Transverse colon (tissue), 3 donors: Measurements from ENCODE around the gene MIF4GD.

ENCODE experiments used
- POLR2A ChIP-seq: fragments of 450-650 bp; IDR thresholded peaks from one replicate; pipeline ENCODE4 v1.6.1; 2016; ENCODE audit warnings: antibody characterized with exemption, mild to moderate bottlenecking, moderate library complexity
- POLR2AphosphoS5 ChIP-seq, 3 donors: sonication (generic); formaldehyde crosslinking; IDR thresholded peaks; one replicate each; pipeline ENCODE4 v1.6.1; 2016; ENCODE audit warnings: antibody characterized with exemption in 3 of 3

DNA sequence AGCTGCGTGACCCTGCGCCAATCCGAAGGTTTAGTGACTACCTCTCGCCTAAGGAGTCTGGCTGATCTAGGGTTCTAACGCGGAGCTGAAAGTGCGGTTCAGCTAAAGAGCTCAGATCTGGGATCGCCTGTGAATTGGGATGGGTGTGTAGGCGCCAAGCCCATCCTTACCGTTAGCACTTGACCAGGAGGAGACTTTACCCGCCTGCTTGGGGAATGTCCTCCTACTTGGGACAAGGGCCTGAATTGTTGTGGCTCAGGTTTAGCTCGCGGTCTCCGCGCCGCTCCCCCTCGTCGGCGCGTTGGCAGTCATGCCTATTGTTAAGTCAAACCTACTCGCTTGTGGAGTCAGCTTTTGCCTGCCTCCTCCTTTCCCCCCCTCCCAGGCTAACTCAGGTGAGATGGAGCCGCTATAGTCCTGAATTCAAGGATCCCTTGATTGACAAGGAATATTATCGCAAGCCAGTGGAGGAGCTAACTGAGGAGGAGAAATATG is 8.9 kb downstream of the MIF4GD start:
- TF ChIP-seq POLR2A (no peak), POLR2AphosphoS5 (IDR thresholded peaks at IDR 0.05) (no peak)
